Neural progenitor cell (in vitro differentiated cells): ENCODE results near the gene IGSF3. TPM values are rescaled to one million over a fixed set of nuclear protein-coding genes. Genes with fewer than 3 reads are reported as not detected.

ENCODE experiments used
- DNase-seq: peaks from one replicate; pipeline ENCODE4 v3.0.0-alpha.2; 2016; ENCODE audit warnings: low spot score
- H2AFZ ChIP-seq: fragments of 200-600 bp; sonication (generic); replicated peaks from 2 replicates; pipeline ENCODE4 v1.6.1; 2016; ENCODE audit warnings: antibody characterized with exemption
- H3F3A ChIP-seq: fragments of 200-600 bp; sonication (generic); 2 replicates; pipeline ENCODE4 v1.6.1; 2016; ENCODE audit warnings: antibody characterized with exemption, low read depth
- H3K27ac ChIP-seq: fragments of 200-600 bp; sonication (generic); 2 replicates; pipeline ENCODE4 v1.5.1; 2016; ENCODE audit warnings: mild to moderate bottlenecking
- H3K27me3 ChIP-seq: fragments of 200-600 bp; sonication (generic); 2 replicates; pipeline ENCODE4 v1.6.1; 2016; ENCODE audit warnings: mild to moderate bottlenecking, moderate library complexity
- H3K36me3 ChIP-seq: fragments of 200-600 bp; sonication (generic); 2 replicates; pipeline ENCODE4 v1.5.1; 2016
- H3K4me1 ChIP-seq: fragments of 200-600 bp; sonication (generic); 2 replicates; pipeline ENCODE4 v1.6.1; 2016; ENCODE audit warnings: mixed run types
- H3K4me2 ChIP-seq: fragments of 200-600 bp; sonication (generic); 2 replicates; pipeline ENCODE4 v1.6.1; 2016
- H3K4me3 ChIP-seq: fragments of 200-600 bp; sonication (generic); 2 replicates; pipeline ENCODE4 v1.5.1; 2016
- H3K79me2 ChIP-seq: fragments of 200-600 bp; sonication (generic); 2 replicates; pipeline ENCODE4 v1.6.1; 2016; ENCODE audit warnings: low read depth
- H3K9ac ChIP-seq: fragments of 200-600 bp; sonication (generic); 2 replicates; pipeline ENCODE4 v1.6.1; 2016
- H3K9me3 ChIP-seq: fragments of 200-600 bp; sonication (generic); 2 replicates; pipeline ENCODE4 v1.5.1; 2016; ENCODE audit warnings: low read depth
- H4K20me1 ChIP-seq: fragments of 200-600 bp; sonication (generic); 2 replicates; pipeline ENCODE4 v1.6.1; 2016; ENCODE audit warnings: low read depth
- H3K27ac Mint-ChIP-seq: 3 replicates; pipeline ENCODE4 v1.8.0; 2021; ENCODE audit warnings: mixed read lengths
- H3K27me3 Mint-ChIP-seq: 2 replicates; pipeline ENCODE4 v1.8.0; 2022; ENCODE audit warnings: low read depth, mild to moderate bottlenecking, inconsistent platforms, moderate library complexity, mixed read lengths; ENCODE audit not compliant: insufficient read depth
- H3K36me3 Mint-ChIP-seq: 3 replicates; pipeline ENCODE4 v1.8.0; 2021; ENCODE audit warnings: mixed read lengths
- H3K4me1 Mint-ChIP-seq: 3 replicates; pipeline ENCODE4 v1.8.0; 2021; ENCODE audit warnings: mixed read lengths
- H3K4me3 Mint-ChIP-seq: 3 replicates; pipeline ENCODE4 v1.8.0; 2021; ENCODE audit warnings: mild to moderate bottlenecking, moderate library complexity, mixed read lengths
- H3K9me3 Mint-ChIP-seq: 3 replicates; pipeline ENCODE4 v1.8.0; 2020; ENCODE audit warnings: mixed read lengths
- EZH2 ChIP-seq: fragments of 200-600 bp; sonication (generic); IDR thresholded peaks from 2 replicates; pipeline ENCODE4 v1.6.1; 2017; ENCODE audit warnings: antibody characterized with exemption, mild to moderate bottlenecking, moderate library complexity
- EZH2phosphoT487 ChIP-seq: fragments of 200-600 bp; sonication (generic); IDR thresholded peaks from 2 replicates; pipeline ENCODE4 v1.6.1; 2017; ENCODE audit warnings: antibody characterized with exemption
- total RNA-seq: library from RNA; depleted of rRNA; stranded (reverse); fragments of >200 nt; gene quantifications from 2 replicates; pipeline ENCODE4 v1.2.3, GENCODE V29; 2015; ENCODE audit warnings: low replicate concordance
- TF ChIP-seq, protein P1 (sequence below): fragments of 200-600 bp; sonication (generic); IDR thresholded peaks from 2 replicates; pipeline ENCODE4 v1.5.1; 2017; ENCODE audit warnings: antibody characterized with exemption, mild to moderate bottlenecking

The IGSF3 gene
- total RNA-seq, 1 donor from 2014 or later: 24.0 TPM

DNA sequence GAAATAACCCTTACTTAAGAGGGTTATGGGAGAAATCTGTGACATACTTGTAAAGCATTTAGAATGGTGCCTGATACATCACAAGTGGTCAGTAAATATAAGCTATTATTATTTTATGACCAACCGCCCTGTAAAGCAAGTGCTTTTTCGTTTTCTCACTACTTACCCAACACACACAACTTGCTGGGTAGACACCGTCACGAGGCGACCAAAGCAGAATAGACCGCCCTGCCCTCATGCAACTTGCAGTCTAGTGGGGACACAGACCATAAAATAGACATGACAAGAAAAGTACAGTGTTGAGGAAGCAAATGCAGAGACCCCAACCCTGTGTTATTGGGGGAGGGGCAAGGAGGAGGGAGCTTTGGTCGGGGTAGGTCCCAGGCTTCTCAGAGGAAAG lies 744 bp upstream of the IGSF3 start:
- peak overlapping the region; percentile 97 for H2AFZ ChIP-seq
- peaks cover 21% of the 10 kb centered on the region for H3K4me1 Mint-ChIP-seq
- H3K27me3 ChIP-seq: peaks cover 13% of the 10 kb centered on the region

DNA sequence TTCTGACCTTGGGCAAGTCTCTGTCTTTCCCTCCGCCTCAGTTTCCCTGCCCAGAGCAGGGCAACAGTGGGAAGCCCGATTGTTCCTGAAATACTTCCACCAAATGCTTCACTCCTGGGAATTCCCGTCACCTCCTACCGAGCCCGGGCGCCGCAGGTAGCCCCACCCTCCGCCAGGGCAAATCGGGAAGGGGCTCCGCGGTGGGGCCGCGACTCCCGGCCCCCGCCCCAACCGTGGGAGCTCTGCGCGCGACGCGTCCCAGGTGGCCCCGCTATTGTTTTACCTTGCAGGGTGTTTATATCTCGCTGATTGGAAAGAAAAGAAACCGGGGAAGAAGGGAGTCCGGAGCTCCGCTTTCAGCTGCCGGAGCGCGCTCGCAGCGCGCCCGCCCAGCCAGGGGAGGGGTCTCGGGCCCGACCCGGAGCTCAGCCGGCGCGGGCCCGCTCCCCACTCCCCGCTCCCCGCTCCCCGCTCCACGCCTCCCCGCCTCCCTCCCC lies 407 bp downstream of the IGSF3 start:
- H3K27ac ChIP-seq: no peak overlapping the region
- Mint-ChIP-seq H3K36me3 (peaks cover 9% of the 10 kb centered on the region), H3K27ac (no peak overlapping the region), H3K4me3 (peak overlapping the region; percentile 91), H3K9me3 (no peaks in the 10 kb centered on the region), H3K4me1 (peaks cover 17% of the 10 kb centered on the region), H3K27me3 (peaks cover 14% of the 10 kb centered on the region)
- TF ChIP-seq, protein P1, sequence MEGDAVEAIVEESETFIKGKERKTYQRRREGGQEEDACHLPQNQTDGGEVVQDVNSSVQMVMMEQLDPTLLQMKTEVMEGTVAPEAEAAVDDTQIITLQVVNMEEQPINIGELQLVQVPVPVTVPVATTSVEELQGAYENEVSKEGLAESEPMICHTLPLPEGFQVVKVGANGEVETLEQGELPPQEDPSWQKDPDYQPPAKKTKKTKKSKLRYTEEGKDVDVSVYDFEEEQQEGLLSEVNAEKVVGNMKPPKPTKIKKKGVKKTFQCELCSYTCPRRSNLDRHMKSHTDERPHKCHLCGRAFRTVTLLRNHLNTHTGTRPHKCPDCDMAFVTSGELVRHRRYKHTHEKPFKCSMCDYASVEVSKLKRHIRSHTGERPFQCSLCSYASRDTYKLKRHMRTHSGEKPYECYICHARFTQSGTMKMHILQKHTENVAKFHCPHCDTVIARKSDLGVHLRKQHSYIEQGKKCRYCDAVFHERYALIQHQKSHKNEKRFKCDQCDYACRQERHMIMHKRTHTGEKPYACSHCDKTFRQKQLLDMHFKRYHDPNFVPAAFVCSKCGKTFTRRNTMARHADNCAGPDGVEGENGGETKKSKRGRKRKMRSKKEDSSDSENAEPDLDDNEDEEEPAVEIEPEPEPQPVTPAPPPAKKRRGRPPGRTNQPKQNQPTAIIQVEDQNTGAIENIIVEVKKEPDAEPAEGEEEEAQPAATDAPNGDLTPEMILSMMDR: no peak
- no peak for TF ChIP-seq EZH2
- peak overlapping the region; percentile 79 for H3K4me2 ChIP-seq
- peak overlapping the region; percentile 97 for H2AFZ ChIP-seq
- H3F3A ChIP-seq: peaks cover 10% of the 10 kb centered on the region
- H3K4me1 ChIP-seq: peaks cover 37% of the 10 kb centered on the region
- peaks cover 19% of the 10 kb centered on the region for H4K20me1 ChIP-seq
- H3K27me3 ChIP-seq: peaks cover 13% of the 10 kb centered on the region
- H3K36me3 ChIP-seq: no peaks in the 10 kb centered on the region
- H3K9me3 ChIP-seq: no peaks in the 10 kb centered on the region
- peaks cover 31% of the 10 kb centered on the region for H3K79me2 ChIP-seq
- H3K4me3 ChIP-seq: peak overlapping the region; percentile 91
- no peak for DNase-seq
- no peak overlapping the region for H3K9ac ChIP-seq

More for the DNA sequence above, 744 bp upstream of the IGSF3 start:
- peaks cover 12% of the 10 kb centered on the region for H4K20me1 ChIP-seq
- no peaks in the 10 kb centered on the region for H3K9me3 ChIP-seq
- Mint-ChIP-seq H3K9me3 (no peaks in the 10 kb centered on the region), H3K36me3 (peaks cover 9% of the 10 kb centered on the region), H3K27ac (no peak overlapping the region), H3K27me3 (peaks cover 14% of the 10 kb centered on the region), H3K4me3 (peak overlapping the region; percentile 84)
- H3K9ac ChIP-seq: no peak overlapping the region
- H3K4me1 ChIP-seq: peaks cover 34% of the 10 kb centered on the region
- TF ChIP-seq EZH2phosphoT487 (no peak), EZH2 (no peak)
- TF ChIP-seq, protein P1: no peak
- no peak overlapping the region for H3K27ac ChIP-seq
- peaks cover 10% of the 10 kb centered on the region for H3F3A ChIP-seq
- peaks cover 19% of the 10 kb centered on the region for H3K79me2 ChIP-seq
- DNase-seq: no peak
- no peaks in the 10 kb centered on the region for H3K36me3 ChIP-seq
- peak overlapping the region; percentile 79 for H3K4me2 ChIP-seq
- peak overlapping the region; percentile 91 for H3K4me3 ChIP-seq

DNA sequence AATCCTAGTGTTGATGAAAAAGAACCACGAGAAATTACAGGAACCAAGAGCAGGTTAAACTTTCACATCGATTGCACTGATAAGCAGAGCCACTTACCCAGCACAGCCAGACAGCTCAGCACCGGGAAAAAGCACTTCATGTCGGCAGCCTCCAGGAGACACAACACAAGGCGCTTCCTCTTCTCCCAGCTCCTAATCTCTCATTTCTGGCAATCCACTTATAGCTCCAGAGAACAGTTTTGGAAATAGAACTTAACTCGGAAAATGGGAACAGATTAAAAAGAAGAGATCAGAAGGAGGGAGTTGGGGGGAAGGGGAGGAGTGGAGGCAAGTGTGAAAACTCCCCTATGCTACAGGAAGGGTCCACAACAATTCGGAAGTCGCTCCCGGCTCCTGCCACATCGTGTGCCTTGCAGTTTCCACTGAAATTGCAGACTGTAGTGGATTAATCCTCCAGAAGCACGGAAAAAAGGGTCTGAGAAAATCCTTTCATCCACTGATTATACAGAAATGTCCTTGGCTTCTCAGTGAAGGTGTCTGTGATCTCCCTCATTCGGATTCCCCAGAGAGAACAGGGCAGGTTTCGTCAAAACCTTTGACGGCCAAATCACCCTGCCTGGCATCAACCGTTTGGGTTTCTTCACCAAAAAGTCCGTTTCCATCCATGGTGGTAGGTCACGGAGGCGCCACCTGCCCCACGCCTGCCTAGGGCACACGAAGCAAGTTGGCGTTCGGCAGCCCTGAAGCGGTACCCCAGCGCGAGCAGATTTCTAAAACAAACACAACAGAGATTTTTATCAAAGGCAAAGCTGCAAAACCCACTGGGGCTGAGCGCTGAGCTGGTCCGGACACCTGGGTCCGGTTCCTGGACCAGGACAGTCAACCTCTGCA lies 1.1 kb downstream of the IGSF3 start:
- no peaks in the 10 kb centered on the region for H3K9me3 Mint-ChIP-seq
- Histone ChIP-seq H3K27me3 (peaks cover 13% of the 10 kb centered on the region), H3K9me3 (no peaks in the 10 kb centered on the region), H3F3A (peaks cover 10% of the 10 kb centered on the region), H3K4me2 (peak overlapping the region; percentile 79), H3K27ac (no peak overlapping the region), H3K9ac (no peak overlapping the region), H2AFZ (no peak overlapping the region), H3K4me1 (peaks cover 37% of the 10 kb centered on the region), H3K4me3 (peak overlapping the region; percentile 91), H3K79me2 (peaks cover 35% of the 10 kb centered on the region), H3K36me3 (no peaks in the 10 kb centered on the region), H4K20me1 (peaks cover 19% of the 10 kb centered on the region)
- DNase-seq: peak; percentile 24
- H3K27ac Mint-ChIP-seq: no peak overlapping the region
- peaks cover 9% of the 10 kb centered on the region for H3K36me3 Mint-ChIP-seq
- peak overlapping the region; percentile 91 for H3K4me3 Mint-ChIP-seq
- peaks cover 17% of the 10 kb centered on the region for H3K4me1 Mint-ChIP-seq
- H3K27me3 Mint-ChIP-seq: peaks cover 14% of the 10 kb centered on the region
- TF ChIP-seq EZH2: no peak

DNA sequence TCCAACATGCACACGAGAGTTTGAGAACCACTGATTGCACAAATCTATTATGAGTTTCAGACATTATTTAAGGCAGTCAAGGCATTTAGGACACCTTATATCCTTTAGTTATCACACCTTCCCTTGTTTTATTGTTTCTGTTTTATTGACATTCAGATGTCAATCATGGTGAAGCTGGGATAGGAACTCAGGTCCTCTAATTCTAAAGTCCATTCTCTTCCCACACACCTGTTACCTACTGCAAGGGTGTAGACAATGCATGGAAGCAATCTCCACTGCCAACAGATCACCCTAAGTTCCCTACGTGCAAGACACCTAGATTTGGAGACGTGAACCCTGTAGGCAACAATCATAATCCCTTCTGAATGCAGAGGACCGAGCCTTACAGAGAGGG lies 2.6 kb downstream of the IGSF3 start:
- peaks cover 19% of the 10 kb centered on the region for H4K20me1 ChIP-seq
- TF ChIP-seq EZH2 (no peak), EZH2phosphoT487 (no peak)
- H3K9ac ChIP-seq: no peak overlapping the region
- Mint-ChIP-seq H3K27me3 (peaks cover 14% of the 10 kb centered on the region), H3K4me1 (peaks cover 17% of the 10 kb centered on the region), H3K4me3 (peak overlapping the region; percentile 50), H3K36me3 (peaks cover 9% of the 10 kb centered on the region), H3K27ac (peak overlapping the region; percentile 34), H3K9me3 (no peaks in the 10 kb centered on the region)
- no peak overlapping the region for H3K27ac ChIP-seq
- peaks cover 10% of the 10 kb centered on the region for H3F3A ChIP-seq
- H2AFZ ChIP-seq: no peak overlapping the region
- no peaks in the 10 kb centered on the region for H3K36me3 ChIP-seq
- no peak overlapping the region for H3K4me3 ChIP-seq
- peaks cover 37% of the 10 kb centered on the region for H3K4me1 ChIP-seq
- H3K9me3 ChIP-seq: no peaks in the 10 kb centered on the region
- no peak overlapping the region for H3K4me2 ChIP-seq
- no peak for DNase-seq
- peaks cover 13% of the 10 kb centered on the region for H3K27me3 ChIP-seq
- H3K79me2 ChIP-seq: peaks cover 38% of the 10 kb centered on the region
